Measurements from ENCODE around the gene DHX57.

The DHX57 gene, protein sequence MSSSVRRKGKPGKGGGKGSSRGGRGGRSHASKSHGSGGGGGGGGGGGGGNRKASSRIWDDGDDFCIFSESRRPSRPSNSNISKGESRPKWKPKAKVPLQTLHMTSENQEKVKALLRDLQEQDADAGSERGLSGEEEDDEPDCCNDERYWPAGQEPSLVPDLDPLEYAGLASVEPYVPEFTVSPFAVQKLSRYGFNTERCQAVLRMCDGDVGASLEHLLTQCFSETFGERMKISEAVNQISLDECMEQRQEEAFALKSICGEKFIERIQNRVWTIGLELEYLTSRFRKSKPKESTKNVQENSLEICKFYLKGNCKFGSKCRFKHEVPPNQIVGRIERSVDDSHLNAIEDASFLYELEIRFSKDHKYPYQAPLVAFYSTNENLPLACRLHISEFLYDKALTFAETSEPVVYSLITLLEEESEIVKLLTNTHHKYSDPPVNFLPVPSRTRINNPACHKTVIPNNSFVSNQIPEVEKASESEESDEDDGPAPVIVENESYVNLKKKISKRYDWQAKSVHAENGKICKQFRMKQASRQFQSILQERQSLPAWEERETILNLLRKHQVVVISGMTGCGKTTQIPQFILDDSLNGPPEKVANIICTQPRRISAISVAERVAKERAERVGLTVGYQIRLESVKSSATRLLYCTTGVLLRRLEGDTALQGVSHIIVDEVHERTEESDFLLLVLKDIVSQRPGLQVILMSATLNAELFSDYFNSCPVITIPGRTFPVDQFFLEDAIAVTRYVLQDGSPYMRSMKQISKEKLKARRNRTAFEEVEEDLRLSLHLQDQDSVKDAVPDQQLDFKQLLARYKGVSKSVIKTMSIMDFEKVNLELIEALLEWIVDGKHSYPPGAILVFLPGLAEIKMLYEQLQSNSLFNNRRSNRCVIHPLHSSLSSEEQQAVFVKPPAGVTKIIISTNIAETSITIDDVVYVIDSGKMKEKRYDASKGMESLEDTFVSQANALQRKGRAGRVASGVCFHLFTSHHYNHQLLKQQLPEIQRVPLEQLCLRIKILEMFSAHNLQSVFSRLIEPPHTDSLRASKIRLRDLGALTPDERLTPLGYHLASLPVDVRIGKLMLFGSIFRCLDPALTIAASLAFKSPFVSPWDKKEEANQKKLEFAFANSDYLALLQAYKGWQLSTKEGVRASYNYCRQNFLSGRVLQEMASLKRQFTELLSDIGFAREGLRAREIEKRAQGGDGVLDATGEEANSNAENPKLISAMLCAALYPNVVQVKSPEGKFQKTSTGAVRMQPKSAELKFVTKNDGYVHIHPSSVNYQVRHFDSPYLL (N-terminal part only)

DNA sequence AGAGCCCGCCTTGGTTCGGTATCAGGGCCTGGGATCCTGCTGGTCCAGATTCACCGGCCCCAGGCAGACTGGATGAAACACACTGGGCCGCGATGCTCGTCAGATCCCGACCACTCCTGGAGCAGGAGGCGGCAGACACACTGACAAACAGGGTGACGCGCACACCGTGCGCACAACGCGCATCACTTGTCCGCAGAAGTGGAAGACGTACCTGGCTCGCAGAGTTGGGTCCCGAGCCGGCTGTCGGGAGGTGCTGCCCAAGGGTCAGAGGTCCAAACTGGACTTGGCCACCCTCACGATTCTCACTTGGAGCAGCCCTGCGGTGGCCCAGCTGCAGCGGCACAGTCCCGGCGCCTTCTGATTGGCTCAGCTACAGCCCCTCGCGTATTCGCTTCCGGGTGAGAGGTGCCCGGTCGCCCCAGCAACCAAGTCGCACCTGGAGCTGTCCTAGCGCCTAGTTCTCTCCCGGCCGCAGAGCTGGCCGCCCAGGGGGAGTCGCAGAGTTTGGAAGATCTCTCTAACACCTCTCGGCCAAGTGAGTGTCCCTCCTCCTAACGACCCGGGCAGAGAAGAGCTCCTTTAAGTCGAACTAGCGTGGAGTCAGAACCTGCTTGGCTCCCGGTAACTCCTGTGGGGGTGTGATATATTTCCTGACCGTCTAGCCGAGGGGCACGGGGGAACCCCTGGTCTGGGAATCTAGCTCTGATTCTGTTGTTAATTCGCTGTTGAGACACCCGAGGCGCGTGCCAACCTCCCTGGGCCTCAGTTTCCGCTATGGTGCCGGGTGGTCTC, at the start of gene DHX57, which contains the start of gene MORN2:
DHX57 (minus strand) TSS at position 359 of the 792 bp plus-strand sequence. CDS start 7,529 bp downstream, outside the sequence.
MORN2 (plus strand) TSS at position 401 of the 792 bp plus-strand sequence.
- peak; percentile 77 for DNase-seq

DNA sequence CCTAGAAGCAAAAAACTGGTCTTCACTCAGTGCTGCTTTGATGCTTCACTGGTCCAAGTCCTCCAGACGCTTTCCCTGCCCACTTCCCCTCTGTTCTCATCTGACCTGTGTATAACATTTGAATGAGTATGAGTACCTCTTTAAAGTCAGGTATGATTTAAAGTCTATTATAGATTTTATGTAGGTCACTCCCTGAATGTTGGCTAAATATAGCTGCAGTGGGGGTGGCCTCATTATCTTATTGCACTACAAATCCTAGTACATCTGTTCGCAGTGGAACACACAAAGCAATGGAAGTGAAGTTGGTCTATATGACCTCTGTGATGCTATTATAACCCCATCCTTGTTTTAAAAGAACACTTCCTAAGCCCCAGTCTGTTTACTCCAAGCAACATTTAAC, 47.2 kb upstream of the DHX57 start:
- no peak for DNase-seq

GRCh38 chr2:38922389-38922788, 46.7 kb upstream of the DHX57 start:
- no peak for DNase-seq

GRCh38 chr2:38912619-38913018, 36.9 kb upstream of the DHX57 start:
- no peak for DNase-seq

DNA sequence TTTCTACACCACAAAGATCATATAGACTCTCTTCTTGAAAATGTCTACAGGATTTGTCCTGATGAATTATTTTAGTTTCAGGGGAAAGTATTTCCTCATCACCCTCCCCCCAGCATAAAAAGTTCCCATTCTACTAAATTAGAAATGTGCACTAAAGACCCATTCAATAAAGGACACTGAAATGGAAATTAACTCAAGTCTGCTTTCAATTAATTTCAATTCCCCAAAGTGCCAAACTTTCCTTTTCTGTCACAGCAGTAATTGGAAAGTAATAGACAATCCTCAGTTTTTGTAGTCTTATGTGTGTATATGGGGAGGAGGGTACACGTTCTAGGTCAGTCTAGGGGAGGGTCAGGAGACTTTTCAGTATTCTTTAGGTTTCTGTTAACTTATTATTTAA, 35.5 kb upstream of the DHX57 start:
- no peak for DNase-seq

DNA sequence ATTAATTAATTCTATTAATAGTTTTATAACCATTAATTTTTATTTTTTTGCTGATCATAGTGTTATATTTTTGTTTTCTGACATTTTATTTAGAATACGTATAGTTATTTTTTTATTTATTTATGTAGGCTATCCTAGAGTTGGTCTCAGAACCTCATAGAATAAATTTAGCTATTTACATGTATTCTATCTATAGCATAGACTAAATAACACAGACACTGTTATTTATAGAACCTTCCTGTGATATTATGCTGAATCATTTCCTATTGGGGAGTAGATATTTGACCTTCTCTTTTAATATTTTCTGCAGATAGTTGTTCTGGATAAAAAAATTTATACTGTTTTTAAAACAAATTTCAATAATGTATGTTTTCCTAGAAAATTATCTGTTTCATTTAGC, 34.1 kb upstream of the DHX57 start:
- DNase-seq: no peak

DNA sequence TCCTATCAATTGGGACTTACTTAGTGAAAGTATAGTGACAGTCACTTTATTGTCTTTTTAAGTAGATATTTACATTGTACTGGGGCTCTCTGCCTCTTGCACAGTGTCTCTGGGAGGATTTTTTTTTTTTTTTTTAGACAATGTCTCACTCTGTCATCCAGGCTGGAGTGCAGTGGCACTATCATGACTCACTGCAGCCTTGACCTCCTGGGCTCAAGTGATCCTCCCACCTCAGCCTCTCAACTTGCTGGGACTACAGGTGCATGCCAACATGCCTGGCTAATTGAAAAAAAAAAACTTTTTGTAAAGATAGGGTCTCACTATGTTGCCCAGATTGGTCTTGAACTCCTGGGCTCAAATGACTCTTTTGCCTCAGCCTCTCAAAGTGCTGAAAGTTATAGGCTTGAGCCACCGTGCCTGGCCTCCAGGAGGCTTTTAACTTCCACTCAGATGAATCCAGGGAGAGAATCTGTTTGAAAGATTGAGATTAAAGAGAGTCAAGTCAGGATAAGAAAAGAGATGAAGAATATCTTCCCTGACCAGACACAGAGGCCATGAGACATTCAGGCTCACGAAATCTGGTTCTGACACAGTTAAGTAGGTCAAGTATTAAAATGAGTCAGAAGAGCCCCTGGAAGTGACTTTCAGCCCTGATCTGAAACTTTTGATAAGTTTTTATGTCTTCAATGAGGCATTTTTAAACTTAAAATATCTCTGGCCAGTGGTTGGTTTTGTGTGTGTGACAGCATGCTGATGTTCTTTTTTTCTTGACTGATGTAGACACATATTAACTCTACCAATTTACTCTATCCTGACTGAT, 32.2 kb upstream of the DHX57 start:
- no peak for DNase-seq

DNA sequence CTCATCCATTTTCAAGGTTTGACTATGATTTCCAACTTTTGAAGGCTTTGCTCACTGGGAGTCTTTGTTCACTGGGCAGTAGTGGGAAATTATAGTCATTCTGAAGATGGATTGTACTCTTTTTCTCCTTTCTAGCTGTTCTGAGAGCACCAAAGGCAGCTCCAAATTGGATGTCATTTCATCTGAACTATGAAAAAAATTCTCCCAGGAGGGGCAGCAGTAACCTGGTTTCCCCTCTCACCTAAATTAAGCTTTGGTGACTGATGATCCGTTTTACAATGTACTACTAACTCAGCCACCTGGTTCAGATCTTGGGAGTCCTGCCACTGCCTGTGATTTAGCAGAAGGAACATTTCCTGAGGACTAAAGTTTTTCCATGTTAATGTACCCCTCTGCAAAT, 31.5 kb upstream of the DHX57 start:
- no peak for DNase-seq

DNA sequence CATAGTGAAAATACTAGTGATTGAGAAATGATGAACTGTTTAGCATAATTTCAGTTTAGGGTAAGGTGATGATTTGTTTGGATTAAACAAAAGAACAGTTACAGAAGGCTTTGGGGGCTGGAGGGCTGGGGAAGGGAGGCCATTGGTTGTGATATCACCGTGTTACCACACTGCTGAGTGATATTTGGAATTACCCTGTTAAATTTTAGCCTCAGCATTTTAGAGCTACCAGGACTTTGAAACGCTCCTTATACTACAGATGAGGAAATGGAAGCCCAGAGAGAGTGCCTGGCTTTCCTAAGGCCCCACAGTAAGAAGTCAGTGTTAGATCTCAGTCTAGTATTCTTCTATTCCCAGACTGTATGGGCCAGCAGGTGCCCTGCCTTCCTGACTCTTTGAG, 29.5 kb upstream of the DHX57 start:
- no peak for DNase-seq

DNA sequence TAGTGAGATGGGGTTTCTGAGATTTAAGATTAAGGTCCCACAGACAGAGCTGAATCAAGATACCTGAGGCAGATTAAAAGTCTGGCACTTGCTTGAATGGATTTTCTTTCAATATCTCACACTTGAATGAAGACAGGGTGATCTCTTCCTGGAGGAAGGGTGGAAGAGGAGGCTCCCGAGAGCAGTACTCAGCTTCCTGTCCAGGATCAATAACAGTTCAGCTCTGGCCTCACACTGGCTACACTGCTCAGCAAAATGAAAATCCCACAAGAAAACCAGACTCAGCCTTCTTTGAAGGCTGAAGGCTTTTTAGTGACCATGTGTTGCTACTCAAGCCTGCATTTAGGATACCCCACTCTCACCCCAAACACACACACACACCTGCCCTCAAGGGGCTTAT, 25.0 kb upstream of the DHX57 start:
- DNase-seq: no peak

DNA sequence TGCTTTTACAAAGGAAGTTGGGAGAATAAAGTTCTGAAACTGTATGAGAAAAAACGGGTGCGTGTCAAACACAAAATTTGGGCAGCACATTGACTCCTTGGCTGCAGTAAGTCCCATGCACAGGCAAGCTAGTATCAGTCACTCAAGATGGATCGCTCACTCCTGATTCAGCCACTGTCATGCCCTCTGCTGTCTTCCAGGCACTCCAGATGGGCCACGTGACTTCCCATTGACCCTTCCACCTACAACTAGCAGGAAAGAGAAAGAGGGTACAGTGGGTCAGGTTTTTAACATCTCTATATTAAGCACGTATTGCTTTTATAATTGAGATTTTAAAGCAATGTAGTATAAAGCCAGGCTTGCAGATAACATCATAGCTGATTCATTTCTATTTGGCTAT, 22.5 kb upstream of the DHX57 start:
- no peak for DNase-seq

- DNase-seq: no peak
These were observed 17.1 kb upstream of the DHX57 start for GRCh38 chr2:38892819-38893218.

- DNase-seq: no peak
These were observed 13.8 kb upstream of the DHX57 start, which contains the start of gene ARHGEF33 for GRCh38 chr2:38889575-38889974. TSS of gene ARHGEF33 (plus strand) at chr2:38889875. CDS start at chr2:38919448, 29,573 bp downstream.

DNA sequence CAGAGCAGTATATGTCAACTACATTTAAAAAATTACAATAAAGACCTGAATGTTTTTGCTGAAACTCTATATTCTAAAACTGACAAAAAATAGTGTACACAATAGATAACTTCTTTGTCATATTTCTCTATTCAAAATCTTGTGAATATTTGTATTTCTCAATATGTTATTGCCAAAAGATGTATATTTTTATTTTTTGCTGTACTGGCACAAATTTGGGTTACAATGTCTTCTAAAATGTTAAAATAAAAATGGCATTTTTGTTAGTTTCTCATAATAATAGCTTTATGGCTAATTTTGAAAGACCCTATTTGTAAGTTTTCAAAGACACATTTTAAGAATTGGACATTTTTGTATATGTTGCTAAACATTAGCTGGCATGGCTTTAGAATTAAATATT, 13.3 kb upstream of the DHX57 start:
- DNase-seq: no peak

- DNase-seq: no peak
These were observed 12.3 kb upstream of the DHX57 start for GRCh38 chr2:38887902-38888554.

DNA sequence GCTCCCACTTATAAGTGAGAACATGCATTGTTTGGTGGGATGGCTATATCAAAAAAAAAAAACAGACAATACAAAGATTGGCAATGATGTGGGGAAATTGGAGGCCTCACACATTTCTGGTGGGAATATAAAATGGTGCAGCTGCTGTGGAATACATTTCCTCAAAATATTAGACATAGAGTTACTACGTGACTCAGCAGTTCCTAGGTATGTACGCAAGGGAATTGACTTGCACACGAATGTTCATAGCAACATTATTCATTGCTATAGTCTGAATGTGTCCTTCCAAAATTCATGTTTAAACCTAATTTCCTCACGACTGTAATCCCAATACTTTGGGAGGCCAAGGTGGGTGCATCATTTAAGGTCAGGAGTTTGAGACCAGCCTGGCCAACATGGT, 11.6 kb upstream of the DHX57 start:
- no peak for DNase-seq

- DNase-seq: no peak
These were observed 10.3 kb upstream of the DHX57 start for GRCh38 chr2:38886063-38886462.

GRCh38 chr2:38876407-38876806, 673 bp upstream of the DHX57 start:
- no peak for DNase-seq

DNA sequence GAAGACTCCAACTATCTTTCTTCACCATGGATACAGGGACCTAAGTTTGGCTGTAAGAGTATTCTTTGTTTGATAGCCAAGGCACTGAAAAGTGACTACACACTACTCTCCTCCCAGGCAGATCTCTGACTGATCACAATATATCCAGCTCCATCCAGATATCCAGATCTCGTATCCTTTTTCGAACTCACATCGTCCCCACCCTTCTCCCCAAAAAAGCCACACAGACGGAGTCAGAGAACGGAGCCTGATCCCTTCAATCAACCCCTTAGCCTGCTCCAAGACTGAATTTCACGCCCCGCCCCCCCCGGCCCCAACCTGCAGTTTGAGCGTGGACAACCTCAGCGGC, 533 bp downstream of the DHX57 start:
- peak; percentile 1 for DNase-seq

DNA sequence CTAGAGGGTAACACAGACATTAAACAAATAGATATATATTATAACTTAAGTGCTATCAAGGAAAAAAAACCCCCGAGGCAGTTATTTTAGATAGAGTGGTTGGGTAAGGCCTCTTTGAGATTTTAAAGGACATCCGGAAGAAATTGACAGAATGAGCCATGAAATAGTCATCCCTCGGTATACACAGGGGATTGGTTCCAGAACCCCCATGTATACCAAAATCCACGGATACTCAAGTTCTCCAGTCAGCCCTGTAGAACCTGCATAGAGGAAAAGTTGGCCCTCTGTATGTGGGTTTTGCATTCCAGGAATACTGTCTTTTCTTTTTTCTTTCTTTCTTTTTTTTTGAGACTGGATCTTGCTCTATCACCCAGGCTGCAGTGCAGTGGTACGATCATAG, 2.0 kb downstream of the DHX57 start:
- no peak for DNase-seq

DNA sequence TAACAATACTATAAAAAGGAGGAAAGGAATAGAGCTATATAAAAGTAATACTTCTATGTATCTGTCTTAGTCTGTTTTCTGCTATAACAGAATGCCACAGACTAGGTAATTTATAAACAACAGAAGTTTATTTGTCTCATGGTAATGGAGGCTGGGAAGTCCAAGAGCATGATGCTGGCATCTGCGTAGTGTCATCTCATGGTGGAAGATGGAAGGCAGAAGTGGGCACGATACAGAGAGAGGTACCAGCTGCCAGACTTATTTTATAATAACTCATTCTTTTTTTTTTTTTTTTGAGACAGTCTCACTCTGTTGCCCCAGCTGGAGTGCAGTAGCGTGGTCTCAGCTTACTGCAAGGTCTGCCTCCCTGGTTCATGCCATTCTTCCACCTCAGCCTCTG, 4.3 kb downstream of the DHX57 start:
- no peak for DNase-seq

Data from fibroblast of skin of right biceps (primary cell).